Activated naive CD8-positive, alpha-beta T cell (primary cell): ENCODE results near the gene DNAAF1.
"Not testable (repeated sequence)": the region's sequence is repeated elsewhere in the genome, so short reads cannot be mapped to it uniquely, and the experiment has no call there.

Source experiments
- H3K27ac Mint-ChIP-seq: one replicate; pipeline ENCODE4 v1.8.0; 2021; ENCODE audit warnings: mixed read lengths
- H3K27me3 Mint-ChIP-seq: one replicate; pipeline ENCODE4 v1.8.0; 2021; ENCODE audit warnings: mixed read lengths
- H3K36me3 Mint-ChIP-seq: one replicate; pipeline ENCODE4 v1.8.0; 2021; ENCODE audit warnings: mixed read lengths
- H3K4me1 Mint-ChIP-seq: one replicate; pipeline ENCODE4 v1.8.0; 2021; ENCODE audit warnings: low read depth, mixed read lengths
- H3K4me3 Mint-ChIP-seq: one replicate; pipeline ENCODE4 v1.8.0; 2021; ENCODE audit warnings: mild to moderate bottlenecking, mixed read lengths
- H3K9me3 Mint-ChIP-seq: one replicate; pipeline ENCODE4 v1.8.0; 2021; ENCODE audit warnings: low read depth, mixed read lengths

DNAAF1 gene

DNA sequence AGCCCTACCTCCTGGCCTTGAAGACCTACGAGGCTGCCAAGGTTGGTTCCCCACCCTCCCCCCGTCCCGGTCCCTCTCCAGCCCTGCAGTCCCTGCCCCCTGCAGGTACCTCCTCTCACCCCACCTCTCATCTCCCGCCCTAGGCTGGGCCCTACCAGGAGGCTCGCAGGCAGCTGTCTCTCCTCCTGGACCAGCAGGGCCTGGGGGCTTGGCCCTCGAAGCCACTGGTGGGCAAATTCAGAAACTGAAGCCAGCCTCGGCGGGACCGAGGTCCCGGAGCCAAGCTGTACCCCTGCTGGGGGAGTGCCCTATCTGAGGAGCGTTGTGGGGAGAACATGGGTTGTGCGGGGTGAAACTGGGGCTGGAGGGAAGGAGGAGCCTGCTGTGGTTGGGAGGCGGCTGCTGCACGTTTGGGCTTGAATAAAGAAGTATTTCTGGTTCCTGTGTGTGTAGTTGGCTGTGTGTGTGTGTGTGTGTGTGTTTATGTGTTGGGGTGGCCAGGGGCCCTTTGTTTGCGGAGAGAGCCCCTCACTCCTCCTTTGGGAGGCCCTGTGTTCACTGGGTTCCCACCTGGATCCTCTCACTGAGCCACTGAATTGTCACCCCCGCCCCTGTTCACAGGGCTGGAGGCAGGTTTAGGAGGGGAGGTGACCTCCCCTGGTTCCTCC is 51.8 kb downstream of the DNAAF1 start:
- H3K4me3 Mint-ChIP-seq = no peak overlapping the region
- H3K4me1 Mint-ChIP-seq = peaks cover 14% of the 10 kb centered on the region
- no peaks in the 10 kb centered on the region for H3K27me3 Mint-ChIP-seq
- no peak overlapping the region for H3K27ac Mint-ChIP-seq
- H3K36me3 Mint-ChIP-seq = no peaks in the 10 kb centered on the region
- H3K9me3 Mint-ChIP-seq = no peaks in the 10 kb centered on the region

DNA sequence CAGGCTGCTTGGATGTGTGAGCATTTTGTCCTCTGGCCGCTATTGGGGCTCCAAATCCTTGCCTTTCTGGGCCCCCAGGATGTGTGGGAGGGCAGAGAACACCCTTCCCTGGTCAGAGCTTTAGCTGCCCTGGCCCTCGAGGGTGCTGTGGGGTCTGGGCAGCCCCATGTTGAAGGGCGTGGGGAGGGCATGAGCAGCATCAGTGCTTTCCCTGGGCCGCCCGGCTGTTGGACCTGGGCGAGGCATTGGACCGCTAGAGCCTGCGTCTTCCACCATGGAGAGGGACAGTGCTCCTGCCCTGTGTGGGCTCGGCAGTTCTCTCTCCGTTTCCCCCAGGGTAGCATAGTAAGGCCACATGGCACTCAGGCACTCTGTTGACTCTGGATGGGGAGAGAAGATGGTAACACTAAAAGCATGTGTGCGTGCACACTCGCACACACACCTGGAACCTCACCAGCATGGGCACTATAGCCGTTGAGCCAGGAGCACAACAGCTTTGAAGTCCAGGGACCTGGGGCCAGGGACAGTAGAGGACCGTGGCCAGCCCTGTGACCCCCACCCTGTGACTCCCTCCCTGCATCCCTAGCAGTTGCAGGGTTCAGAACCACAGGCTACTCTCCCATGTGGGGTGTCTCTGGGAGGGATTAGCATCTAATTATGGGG is 52.5 kb downstream of the DNAAF1 start:
- Mint-ChIP-seq H3K9me3 (no peaks in the 10 kb centered on the region), H3K27ac (no peak overlapping the region)

DNA sequence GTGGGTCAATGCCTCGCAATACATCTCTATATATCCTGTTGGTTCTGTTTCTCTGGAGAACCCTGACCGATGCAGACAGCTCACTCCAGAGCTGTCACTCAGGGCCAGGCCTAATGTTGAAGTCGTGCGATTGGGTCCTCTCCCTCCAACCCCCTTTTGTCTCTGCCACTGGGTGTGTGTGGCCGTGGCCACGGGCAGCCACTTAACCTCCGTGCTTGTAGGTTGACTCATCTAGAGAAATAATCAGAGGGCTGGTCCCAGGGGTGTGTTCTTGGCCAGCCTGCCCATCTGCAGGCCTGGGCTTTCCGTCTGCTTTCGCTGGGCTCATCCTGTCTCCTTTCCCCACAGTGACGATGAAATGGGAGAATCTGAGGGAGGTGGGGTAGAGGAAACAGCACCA is 53.3 kb downstream of the DNAAF1 start:
- H3K4me1 Mint-ChIP-seq = peaks cover 8% of the 10 kb centered on the region
- no peaks in the 10 kb centered on the region for H3K36me3 Mint-ChIP-seq
- H3K4me3 Mint-ChIP-seq = no peak overlapping the region
- no peaks in the 10 kb centered on the region for H3K9me3 Mint-ChIP-seq
- no peaks in the 10 kb centered on the region for H3K27me3 Mint-ChIP-seq
- H3K27ac Mint-ChIP-seq = no peak overlapping the region

More for the DNA sequence above, 52.5 kb downstream of the DNAAF1 start:
- Mint-ChIP-seq H3K36me3 (no peaks in the 10 kb centered on the region), H3K4me3 (no peak overlapping the region), H3K27me3 (no peaks in the 10 kb centered on the region), H3K4me1 (peaks cover 14% of the 10 kb centered on the region)

DNA sequence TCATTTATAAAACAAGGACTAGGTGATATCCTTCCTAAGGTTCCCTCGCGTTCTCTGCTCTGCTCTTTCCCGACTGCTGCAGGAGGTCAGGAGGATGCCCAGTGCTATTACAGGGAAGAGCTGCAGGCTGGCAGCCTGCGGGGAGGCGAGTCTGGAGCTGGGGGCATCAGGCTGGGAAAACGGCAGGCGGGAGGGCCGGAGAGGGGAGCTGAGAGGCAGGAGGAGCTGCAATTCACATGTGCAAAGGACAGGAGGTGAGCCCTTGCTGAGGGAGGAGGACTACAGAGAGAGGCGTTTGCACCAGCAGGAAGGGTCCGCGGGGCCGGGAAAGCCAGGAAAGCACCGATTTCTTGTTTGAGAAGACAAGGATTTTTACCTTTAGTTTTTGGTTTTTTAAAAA is 54.0 kb downstream of the DNAAF1 start:
- Mint-ChIP-seq H3K4me1 (peaks cover 1% of the 10 kb centered on the region), H3K27me3 (no peaks in the 10 kb centered on the region), H3K36me3 (no peaks in the 10 kb centered on the region), H3K9me3 (no peaks in the 10 kb centered on the region), H3K27ac (no peak overlapping the region), H3K4me3 (no peak overlapping the region)

DNA sequence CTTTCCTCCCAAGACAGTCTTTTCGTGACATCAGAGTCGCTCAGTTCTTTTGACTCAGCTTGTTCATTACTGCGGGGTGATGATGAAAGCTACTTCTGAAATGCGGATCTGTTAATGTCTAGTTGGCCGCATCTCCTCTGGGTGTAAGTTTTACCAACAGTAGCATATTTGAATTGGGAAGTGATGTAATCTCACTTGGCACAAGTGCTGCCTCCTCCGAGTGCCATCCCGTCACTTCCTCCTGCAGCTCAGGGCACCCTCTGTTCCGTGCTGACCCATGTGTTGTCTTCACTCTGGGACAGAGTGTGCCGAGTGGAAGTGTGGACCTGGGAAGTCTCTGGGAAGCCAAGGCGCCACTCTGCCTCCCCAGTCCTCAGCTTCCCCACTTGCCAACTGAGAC is 54.8 kb downstream of the DNAAF1 start:
- Mint-ChIP-seq H3K27me3 (no peaks in the 10 kb centered on the region), H3K36me3 (no peaks in the 10 kb centered on the region), H3K27ac (no peak overlapping the region), H3K9me3 (no peaks in the 10 kb centered on the region), H3K4me1 (no peaks in the 10 kb centered on the region), H3K4me3 (no peak overlapping the region)

DNA sequence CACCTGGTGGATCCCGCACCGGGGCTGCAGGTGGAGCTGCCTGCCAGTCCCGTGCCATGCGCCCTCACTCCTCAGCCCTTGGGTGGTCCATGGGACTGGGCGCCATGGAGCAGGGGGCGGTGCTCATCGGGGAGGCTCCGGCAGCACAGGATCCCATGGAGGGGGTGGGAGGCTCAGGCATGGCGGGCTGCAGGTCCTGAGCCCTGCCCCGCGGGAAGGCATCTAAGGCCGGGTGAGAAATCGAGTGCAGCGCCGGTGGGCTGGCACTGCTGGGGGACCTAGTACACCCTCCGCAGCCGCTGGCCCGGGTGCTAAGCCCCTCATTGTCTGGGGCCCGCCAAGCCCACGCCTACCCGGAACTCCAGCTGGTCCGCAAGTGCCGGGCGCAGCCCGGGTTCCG is 59.4 kb downstream of the DNAAF1 start:
- not testable (repeated sequence) for H3K9me3 Mint-ChIP-seq, H3K4me3 Mint-ChIP-seq, H3K27me3 Mint-ChIP-seq, H3K27ac Mint-ChIP-seq, H3K4me1 Mint-ChIP-seq, H3K36me3 Mint-ChIP-seq

DNA sequence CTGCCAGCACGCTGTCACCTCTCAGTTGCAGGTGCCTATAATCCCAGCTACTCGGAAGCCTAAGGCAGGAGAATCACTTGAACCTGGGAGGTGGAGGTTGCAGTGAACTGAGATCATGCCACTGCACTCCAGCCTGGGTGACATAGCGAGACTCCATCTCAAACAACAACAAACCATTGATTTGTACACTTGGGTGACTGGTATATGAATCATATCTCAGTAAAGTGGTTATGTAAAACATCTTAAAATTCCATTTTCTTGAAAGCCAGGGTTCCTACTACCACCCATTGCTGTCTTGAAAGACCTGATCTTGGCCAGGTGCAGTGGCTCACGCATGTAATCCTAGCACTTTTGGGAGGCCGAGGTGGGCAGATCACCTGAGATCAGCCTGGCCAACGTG is 60.0 kb downstream of the DNAAF1 start:
- H3K27ac Mint-ChIP-seq, H3K27me3 Mint-ChIP-seq, H3K4me1 Mint-ChIP-seq, H3K4me3 Mint-ChIP-seq, H3K36me3 Mint-ChIP-seq, H3K9me3 Mint-ChIP-seq: not testable (repeated sequence)

DNA sequence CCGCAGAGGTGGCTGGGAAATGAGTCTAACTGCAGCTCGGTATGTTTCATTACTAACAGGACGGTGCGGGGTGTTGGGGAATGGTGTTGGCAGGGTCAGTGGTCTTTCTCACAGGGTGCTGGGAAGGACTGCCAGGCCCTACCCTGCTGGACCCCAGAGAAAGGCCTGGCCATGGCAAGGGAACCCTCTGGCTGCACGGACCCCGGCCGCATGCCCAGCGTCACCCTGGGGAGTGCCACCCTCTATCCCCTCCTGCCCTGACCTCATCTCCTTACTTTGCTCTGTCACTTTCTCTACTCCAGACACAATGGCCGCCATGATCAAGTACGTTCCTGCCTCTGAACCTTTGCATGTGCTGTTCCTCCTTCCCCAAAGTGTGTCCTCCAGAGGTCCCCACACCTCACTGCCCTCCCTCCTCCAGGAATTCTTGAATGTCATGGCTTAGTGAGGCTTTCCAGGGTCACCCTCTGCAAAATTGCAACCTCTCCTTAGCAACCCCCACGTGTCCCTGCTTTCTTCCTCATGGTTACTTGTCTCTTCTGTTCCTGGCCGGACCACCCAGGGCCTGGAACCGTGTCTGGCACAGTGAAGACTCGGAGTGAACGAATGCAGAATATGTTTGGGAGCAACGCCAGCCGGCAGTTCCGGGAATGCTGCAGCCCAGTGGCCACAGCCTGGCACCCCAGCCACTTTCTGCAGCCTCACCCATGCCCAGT is 61.0 kb downstream of the DNAAF1 start:
- H3K4me1 Mint-ChIP-seq = no peaks in the 10 kb centered on the region
- no peak overlapping the region for H3K27ac Mint-ChIP-seq
- H3K9me3 Mint-ChIP-seq = no peaks in the 10 kb centered on the region
- H3K27me3 Mint-ChIP-seq = no peaks in the 10 kb centered on the region
- no peak overlapping the region for H3K4me3 Mint-ChIP-seq
- no peaks in the 10 kb centered on the region for H3K36me3 Mint-ChIP-seq

DNA sequence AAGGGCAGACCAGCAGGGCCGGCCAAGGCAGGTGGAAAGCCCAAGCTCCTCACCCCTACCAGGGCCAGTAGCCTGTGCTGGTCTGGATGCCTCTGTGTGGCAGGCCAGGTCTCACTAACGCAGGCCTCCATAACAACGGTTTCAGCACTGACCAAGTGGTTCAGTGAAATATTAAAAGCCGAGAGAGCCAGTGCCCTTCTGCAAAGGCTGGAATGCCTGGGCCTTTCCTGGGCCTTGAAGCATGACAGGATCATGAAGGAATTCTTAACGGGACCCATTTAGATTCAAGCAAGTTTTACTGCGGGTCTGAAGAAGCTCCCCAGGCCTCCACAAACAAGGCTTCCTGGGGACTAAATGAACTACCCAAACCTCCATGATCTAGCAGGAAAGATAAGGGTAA is 62.1 kb downstream of the DNAAF1 start:
- Mint-ChIP-seq H3K36me3 (no peaks in the 10 kb centered on the region), H3K27me3 (no peaks in the 10 kb centered on the region), H3K4me3 (no peak overlapping the region), H3K4me1 (no peaks in the 10 kb centered on the region), H3K27ac (no peak overlapping the region), H3K9me3 (no peaks in the 10 kb centered on the region)

DNA sequence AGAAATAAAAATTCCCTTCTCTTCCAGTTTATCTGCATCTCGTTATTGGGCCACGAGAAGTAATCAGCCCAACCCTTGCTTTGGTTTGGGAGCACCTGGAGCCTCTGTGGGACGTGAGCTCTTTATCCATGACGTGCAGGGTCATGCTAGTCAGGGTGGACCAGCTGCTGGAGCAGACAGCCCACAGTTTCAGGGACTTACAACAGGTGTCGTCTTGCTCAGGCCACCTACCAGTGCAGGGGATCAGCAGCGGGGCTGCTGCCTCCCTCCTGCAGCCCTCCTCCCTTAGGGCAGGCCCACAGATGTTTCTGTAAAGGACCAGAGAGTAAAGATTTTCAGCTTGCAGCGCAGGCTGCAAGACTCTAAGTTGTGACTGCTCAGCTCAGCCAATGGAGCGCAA is 62.8 kb downstream of the DNAAF1 start:
- Mint-ChIP-seq H3K4me1 (no peaks in the 10 kb centered on the region), H3K9me3 (no peaks in the 10 kb centered on the region), H3K36me3 (no peaks in the 10 kb centered on the region), H3K27ac (no peak overlapping the region), H3K4me3 (no peak overlapping the region), H3K27me3 (no peaks in the 10 kb centered on the region)

DNA sequence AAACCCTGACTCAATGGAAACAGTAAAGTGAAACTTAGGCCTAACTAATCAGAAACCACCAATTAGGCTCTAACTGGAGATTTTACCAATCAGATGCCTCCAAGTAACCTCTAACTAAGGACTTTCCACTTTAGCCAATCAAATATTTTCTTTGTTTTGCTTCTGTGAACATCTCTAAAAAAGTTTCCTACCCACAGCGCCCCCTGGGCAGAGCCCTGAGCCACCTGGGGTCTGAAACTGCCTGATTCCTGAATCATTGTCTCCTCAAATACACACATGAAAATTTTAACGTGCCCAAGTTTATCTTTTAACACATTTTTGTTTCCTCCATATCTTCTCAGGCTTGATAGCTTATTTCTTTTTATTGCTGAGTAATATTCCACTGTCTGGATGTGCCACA is 64.9 kb downstream of the DNAAF1 start:
- H3K36me3 Mint-ChIP-seq = no peaks in the 10 kb centered on the region
- no peak overlapping the region for H3K27ac Mint-ChIP-seq
- H3K9me3 Mint-ChIP-seq = no peaks in the 10 kb centered on the region
- no peak overlapping the region for H3K4me3 Mint-ChIP-seq
- no peaks in the 10 kb centered on the region for H3K27me3 Mint-ChIP-seq
- H3K4me1 Mint-ChIP-seq = no peaks in the 10 kb centered on the region

DNA sequence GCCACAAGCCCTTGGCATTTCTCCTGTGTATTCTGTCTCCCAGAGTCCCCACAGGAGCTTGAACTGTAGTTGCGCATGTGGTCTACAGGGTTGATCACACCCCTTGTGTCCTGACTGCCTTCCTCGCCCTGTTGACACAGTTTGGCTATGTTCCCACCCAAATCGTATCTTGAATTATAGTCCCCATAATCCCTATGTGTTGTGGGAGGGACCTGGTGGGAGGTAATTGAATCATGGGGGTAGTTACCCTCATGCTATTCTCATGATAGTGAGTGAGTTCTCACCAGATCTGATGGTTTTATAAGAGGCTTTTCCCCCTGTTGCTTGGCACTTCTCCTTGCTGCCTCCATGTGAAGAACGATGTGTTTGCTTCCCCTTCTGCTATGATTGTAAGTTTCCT is 67.0 kb downstream of the DNAAF1 start:
- Mint-ChIP-seq H3K4me3 (no peak overlapping the region), H3K9me3 (no peaks in the 10 kb centered on the region), H3K27ac (no peak overlapping the region), H3K4me1 (no peaks in the 10 kb centered on the region), H3K36me3 (no peaks in the 10 kb centered on the region), H3K27me3 (no peaks in the 10 kb centered on the region)

DNA sequence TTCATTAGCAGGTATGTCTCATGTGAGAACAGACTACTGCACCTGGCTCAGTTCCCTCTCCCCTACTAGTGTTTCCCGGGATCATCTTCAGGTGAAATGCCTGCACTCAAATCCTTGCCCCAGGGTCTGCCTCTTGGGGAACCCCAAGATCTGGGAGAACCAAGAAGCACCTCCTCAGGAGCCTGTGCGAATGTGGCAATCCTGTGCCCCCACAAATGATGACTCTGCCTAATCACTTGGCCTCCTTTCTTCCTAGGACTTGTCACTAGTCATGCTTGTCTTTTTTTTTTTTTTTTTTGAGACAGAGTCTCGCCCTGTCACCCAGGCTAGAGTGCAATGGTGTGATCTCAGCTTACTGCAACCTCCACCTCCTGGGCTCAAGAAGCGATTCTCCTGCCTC is 67.5 kb downstream of the DNAAF1 start:
- no peak overlapping the region for H3K4me3 Mint-ChIP-seq
- H3K4me1 Mint-ChIP-seq = no peaks in the 10 kb centered on the region
- no peaks in the 10 kb centered on the region for H3K36me3 Mint-ChIP-seq
- no peak overlapping the region for H3K27ac Mint-ChIP-seq
- no peaks in the 10 kb centered on the region for H3K9me3 Mint-ChIP-seq
- H3K27me3 Mint-ChIP-seq = no peaks in the 10 kb centered on the region

DNA sequence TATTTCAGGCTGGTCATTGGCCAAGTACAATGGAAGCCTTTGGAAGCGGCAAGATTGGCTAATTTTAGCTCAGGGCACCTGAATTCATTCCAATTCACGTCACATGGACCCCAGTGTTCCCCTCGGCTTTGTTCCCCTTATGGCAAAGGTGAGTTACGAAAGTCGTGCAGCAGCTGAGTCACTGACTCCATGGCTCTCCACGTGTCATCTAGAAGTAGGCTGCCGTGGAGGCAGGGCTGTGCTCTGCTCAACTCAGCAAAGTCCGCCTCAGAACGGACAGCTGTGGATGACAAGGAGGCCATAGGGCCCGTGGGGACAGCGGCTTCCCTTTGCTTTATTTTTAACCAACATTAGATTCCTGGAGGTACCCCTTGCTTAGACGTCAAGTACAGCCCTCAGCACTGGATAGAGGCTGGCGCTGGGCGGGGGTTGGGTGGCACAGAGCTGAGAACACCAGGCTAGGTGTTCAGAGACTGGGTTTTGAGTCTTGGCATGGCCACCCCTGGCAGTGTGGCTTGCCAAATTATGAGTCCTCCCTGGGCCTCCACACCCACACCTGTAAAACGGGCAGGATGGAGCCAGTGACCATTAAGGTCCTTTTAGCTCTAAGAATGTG is 69.5 kb downstream of the DNAAF1 start:
- Mint-ChIP-seq H3K4me1 (no peaks in the 10 kb centered on the region), H3K9me3 (no peaks in the 10 kb centered on the region), H3K27me3 (peaks cover 1% of the 10 kb centered on the region), H3K4me3 (no peak overlapping the region), H3K27ac (no peak overlapping the region), H3K36me3 (no peaks in the 10 kb centered on the region)

DNA sequence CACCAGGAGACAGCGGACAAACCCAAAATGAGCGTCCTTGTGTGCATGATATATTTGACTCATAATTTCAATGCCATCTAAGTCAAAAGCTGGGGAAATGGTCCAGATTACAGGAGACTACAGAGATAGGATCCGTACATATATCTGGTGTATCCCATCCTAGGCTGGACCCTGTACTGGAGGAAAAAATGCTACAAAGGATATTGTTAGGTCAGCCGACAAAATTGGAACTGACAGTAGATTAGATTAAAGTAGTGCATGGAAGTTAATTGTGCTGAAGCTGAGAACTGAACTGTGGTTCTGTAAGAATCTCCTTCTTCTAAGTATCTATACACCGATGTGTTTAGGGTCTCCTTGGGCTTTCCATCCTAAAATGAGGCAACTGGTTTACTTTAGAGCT is 70.4 kb downstream of the DNAAF1 start:
- Mint-ChIP-seq H3K36me3 (no peaks in the 10 kb centered on the region), H3K27ac (no peak overlapping the region), H3K9me3 (no peaks in the 10 kb centered on the region), H3K4me3 (no peak overlapping the region), H3K4me1 (no peaks in the 10 kb centered on the region), H3K27me3 (peaks cover 1% of the 10 kb centered on the region)
